NOMO-1 treated with DMSO at 0.1 percent for 48 hours (cell line): ENCODE data around the gene NXPE2.

Source experiments
- DNase-seq: peaks from one replicate; lab custom pipeline; 2025; ENCODE audit not compliant: unreplicated experiment; lab: John Stamatoyannopoulos, UW

The NXPE2 gene

GRCh38 chr11:114738954-114739353 lies 60.6 kb downstream of the NXPE2 start:
- peak; percentile 39 for DNase-seq

GRCh38 chr11:114745150-114745671 lies 66.9 kb downstream of the NXPE2 start:
- no peak for DNase-seq

GRCh38 chr11:114746013-114746412 lies 67.7 kb downstream of the NXPE2 start:
- no peak for DNase-seq
